ENCODE measurements around the gene SCN10A.

The SCN10A gene

DNA sequence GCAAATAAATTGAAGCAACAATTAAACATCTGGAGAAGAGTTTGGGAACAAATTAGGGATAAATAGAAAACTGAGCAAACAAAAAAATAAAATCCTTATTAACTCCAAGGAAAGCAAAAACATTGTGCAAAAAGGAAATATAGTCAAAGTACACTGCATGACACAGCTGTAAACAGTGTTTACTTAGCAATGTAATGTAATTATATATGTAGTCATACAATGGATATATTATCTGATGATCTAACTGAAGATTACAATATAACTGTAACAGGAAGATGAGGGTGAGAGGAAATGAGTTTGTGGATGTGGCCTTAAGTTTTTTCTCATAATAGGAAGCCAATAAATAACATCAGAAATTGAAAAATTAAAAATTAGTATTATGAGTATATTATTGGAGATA is 42.5 kb downstream of the SCN10A start:
- no peak for DNase-seq (ENCODE audit: low read depth)

GRCh38 chr3:38763569-38763968 is 52.4 kb downstream of the SCN10A start:
- DNase-seq (ENCODE audit: low read depth), result no peak

GRCh38 chr3:38758557-38758956 is 57.5 kb downstream of the SCN10A start:
- no peak for DNase-seq (ENCODE audit: low read depth)

- DNase-seq (ENCODE audit: low read depth), result no peak
Observed at GRCh38 chr3:38757721-38758120, 58.3 kb downstream of the SCN10A start.

GRCh38 chr3:38756892-38757291 is 59.1 kb downstream of the SCN10A start:
- DNase-seq (ENCODE audit: low read depth), result no peak

- no peak for DNase-seq (ENCODE audit: low read depth)
Observed at GRCh38 chr3:38755130-38755529, 60.9 kb downstream of the SCN10A start.

GRCh38 chr3:38746641-38747040 is 69.4 kb downstream of the SCN10A start:
- no peak for DNase-seq (ENCODE audit: low read depth)

GRCh38 chr3:38743043-38743442 is 73.0 kb downstream of the SCN10A start:
- no peak for DNase-seq (ENCODE audit: low read depth)

DNA sequence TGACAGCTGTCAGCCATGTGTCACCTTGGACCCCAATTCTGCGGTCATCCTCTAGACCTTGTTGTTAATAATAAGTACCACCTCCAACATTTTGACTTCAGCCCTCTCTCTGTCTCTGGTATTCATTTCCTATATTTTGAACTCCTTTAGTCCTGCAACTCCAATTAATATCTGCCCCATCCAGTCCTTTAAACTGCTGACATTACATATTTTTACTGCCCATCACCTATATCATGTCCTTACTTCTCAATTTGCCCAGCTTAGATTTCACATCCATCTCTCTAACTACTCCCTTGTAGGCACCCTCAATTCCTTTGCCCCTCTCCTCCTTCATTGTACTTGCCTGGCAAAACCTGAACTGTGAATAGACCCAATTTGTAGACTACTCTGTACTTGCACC is 73.5 kb downstream of the SCN10A start:
- no peak for DNase-seq (ENCODE audit: low read depth)

DNA sequence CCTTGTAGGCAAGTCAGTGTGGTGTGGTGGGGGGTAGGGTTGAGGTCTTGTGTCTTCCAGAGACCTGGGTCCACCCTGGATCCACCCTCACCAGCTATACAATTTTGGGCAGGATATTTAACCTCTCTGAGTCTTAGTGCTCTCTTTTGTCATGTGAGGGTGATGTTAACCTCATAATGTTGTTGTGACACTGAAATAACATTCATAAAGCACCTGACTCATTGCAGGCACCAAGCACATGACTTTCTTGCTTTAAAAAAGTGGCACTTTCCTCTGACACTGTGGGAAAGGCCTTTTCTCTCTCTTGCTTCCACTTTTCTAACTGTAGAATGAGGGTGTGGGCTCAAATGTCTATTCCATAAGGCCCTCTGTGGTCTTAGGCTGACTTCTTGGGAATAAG is 75.5 kb downstream of the SCN10A start:
- no peak for DNase-seq (ENCODE audit: low read depth)

DNA sequence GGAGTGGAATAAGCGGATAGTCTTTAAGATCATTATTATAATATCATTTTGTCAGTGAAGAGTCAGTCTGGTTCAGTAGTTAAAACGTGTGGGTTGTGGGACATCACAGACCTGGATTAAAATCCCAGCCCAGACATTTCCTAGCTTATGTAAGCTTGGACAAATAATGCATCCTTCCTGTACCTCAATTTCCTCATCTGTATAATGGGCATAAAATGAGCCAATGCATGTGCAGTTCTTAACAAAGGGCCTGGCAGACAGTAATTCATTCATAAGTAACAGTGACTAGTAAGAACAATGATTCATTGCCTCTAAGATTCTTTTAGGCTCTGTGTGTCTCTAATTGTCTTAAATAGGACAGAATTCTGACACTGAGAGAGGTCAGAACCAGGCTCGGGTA is 76.1 kb downstream of the SCN10A start:
- no peak for DNase-seq (ENCODE audit: low read depth)

GRCh38 chr3:38739396-38739689 is 76.7 kb downstream of the SCN10A start:
- no peak for DNase-seq (ENCODE audit: low read depth)

DNA sequence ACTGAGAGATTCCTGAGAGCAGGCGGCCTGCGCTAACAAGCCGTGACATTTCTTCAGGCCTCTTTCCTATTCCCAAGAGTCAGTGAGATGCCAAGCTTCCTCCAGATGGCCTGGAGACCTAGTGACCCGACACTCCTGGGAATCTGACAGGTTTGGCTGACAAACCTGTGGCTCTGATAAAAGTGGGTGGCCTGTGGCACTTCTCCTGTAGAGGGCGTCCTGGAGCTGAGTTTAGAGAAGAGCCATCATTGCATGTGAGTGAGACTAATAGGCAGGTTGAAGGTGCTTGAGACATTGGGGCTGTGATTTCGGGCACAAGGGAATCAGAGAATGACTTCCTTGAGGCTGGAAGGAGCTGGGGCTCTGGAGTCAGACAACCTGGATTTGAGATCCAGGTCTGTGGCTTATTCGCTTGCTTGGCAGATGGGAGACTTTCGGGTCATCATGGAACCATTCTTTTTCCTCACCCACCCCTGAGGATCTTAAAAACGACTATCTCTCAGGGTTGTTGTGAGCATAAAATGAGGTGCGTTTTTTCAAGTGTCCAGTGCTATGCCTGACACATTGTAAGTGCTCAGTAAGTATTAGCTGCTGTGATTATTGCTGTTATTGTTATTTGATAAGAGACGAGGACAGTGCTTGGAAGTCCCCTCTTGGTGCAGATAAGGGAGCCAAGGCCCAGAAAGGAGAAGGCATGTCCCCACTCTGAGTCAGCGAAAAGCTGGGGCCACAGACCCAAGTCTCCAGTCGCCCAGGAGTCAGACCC is 77.2 kb downstream of the SCN10A start:
- DNase-seq (ENCODE audit: low read depth), result peak; percentile 8

DNA sequence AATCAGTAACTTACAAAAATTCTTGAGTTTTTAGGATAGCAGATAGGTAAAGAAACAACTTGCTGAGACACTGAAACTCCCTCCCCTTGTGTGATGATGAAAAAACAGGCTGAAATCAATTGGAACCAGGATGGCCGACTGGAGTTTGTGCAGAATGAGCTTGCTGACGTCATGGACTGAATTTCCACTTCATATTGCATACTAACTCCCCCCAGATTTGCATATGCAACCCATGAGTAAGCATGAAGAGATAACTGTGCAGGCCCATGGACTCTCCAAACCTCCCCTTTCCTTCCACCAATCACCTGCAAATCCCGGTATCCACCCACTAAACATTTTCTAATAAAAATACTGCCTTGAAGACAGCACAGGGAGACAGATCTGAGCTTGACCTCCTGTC is 84.5 kb downstream of the SCN10A start:
- DNase-seq (ENCODE audit: low read depth), result no peak

DNA sequence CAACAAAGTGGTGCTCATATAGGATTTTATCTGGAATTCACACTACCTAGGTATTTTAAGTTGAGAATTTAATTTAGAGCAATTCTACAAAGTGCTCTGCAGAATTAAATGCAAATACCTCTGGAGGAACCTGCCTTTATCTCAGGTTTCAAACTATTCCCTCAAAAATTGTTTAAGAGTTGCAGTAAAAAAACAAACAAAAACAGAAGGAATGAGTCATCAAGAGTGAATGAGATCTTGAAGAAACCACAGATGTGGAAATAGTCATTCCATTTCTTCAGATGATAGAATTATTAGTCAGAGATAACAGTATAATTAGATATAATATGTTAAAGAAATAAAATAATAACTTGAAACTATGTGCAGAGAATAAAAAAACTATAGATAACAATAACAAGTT is 85.7 kb downstream of the SCN10A start:
- no peak for DNase-seq (ENCODE audit: low read depth)

DNA sequence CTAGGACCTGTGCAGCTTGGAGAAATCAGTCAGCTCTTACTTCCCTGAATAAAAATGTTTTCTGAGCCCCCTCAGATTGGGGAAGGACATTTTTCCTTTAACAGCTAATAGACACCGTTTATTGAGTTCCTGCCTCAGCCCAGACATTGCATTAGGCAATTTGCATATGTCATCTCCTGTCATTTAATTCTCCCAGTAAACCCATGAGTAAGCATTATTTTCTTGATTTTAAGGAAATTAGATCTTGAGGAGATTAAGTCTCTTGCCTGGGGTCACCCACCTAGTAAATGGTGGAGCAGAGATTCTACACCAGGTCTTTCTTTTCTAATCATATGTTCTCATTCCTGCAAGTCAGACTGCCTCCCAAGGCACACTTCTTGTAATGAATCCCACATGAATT is 88.0 kb downstream of the SCN10A start:
- DNase-seq (ENCODE audit: low read depth), result no peak

DNA sequence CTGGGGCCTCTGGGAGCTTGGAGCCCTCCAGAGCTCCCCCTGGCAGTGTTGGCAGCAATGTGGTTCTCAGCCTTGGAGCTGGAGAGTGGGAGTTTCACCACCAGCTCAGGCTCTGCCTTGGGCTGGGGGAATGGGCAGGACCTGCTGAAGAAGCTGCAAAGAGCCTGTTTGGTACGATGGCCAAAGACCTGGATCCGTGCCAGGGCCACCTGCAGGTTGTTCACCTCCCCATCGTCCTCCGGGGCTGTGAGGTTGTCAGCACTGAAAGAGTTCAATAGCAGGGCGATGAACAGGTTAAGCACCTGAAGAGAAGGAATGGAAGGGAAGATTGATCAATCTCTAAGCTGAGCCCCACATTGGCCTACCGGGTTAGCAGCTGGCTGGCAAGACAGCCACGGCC is 89.3 kb downstream of the SCN10A start:
- DNase-seq (ENCODE audit: low read depth), result no peak

DNA sequence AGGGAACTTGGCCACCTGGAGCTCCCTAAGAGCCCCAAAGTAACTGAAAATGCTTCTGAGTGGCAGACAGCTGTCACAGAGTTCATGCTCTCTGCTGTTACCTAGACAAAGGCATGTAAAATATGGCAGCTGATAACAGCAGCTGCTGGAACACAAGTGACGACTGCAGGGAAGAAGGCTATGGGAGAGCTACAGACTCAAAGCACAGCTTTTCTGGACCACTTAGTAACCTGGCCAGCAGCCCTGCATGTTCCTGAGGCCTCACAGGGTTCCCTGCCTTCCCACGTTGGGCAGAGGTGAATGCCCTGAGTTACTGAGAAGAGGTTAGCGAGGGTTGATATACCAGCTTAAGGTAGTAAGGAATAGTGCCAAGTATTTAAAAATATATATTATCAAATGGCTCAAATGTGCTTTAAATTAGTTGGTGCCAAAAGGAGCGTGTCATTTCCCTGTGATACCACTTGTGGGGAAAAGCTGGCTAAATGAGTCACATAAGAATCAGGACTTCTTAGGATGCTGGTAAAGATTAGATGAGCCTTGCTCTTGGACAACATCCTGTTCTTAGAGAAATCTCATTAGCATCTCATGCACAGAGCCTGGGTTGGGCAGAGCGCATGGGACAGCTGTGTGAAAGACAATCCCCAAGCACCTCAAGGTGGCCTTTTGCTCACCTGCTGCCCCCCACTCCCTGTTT is 90.1 kb downstream of the SCN10A start:
- DNase-seq (ENCODE audit: low read depth), result no peak

- no peak for DNase-seq (ENCODE audit: low read depth)
Observed at GRCh38 chr3:38724392-38724736, 91.7 kb downstream of the SCN10A start.

DNA sequence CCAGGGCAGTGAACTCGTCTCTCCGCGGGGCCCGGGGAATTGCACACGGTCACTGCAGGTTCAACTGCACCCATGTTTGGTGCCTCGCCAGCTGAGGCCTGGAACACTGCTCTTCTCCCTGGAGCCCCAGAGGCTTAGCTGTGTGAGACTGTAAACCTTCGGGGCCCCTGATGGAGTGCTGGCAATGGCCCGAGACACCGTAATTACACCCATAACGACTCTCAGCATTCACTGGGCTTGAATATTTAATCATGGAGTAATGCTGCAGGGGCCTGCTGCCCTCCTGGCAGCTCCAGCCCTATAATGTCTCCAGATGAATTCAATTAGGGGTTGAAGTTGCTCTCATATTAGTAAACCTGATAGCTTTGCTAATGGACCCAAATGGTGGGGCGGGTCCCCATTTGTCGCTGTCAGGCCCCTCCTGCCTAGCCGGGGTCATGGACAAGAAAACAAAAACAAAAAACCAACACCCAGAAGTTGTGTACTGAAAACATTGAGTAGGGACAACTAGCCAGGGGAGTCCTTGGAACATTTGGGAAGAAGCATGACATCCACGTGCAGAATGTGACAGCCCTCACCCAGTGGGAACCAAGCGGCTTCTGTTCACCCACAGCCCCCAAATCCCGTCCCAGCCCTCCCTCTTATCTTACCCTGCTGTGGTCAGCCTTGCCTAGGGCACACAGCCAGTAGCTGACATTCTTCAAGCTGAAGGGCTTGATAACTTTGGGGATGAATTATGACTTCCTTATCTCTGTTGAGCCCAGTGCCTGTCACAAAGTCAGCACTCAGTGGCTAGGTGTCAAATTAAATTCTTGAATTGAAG is 92.2 kb downstream of the SCN10A start:
- no peak for DNase-seq (ENCODE audit: low read depth)

DNA sequence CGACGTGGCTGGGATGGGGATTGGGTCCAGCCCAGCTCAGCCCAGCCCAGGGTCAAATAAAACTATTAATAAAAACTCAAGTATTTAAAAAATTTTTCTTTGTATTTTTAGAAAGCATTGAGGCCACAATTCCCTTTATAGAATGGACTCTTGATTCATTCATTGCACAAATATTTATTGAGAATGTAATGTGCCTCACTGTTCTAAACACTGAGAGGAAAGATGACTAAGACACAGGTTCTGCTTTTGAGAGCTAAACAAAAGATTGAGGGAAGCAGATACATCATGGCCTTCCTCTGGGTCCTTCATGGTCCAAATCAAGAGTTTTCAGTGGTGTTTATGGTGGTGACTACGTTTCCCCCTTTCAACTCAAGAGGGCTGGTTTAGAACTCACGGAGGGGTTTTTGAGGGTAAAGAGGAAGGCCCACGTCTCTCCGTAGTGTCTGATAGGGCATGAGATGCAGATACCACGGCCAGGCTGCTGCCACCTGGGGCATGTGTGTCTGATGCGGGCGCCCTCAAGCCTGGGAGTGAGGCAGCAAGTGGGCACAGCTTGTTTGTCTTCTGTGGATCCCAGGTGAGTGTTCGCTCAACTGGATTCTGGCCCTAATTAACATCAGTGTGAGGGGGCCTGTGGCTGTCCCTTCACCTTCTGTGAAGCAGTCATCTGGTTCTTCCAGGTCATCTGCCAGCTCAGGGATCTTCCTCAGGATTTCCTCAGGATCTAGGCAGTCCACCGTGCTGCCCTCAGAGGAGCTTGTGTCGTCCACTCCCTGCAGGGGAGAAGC is 93.0 kb downstream of the SCN10A start:
- no peak for DNase-seq (ENCODE audit: low read depth)

GRCh38 chr3:38721207-38721772 is 94.7 kb downstream of the SCN10A start:
- DNase-seq (ENCODE audit: low read depth), result no peak
